ENCODE results near the gene MARCHF6. TPM values are rescaled to one million over a fixed set of nuclear protein-coding genes. Genes with fewer than 3 reads are reported as not detected.
"Not testable (repeated sequence)": the region's sequence is repeated elsewhere in the genome, so short reads cannot be mapped to it uniquely, and the experiment has no call there.

The MARCHF6 gene
- total RNA-seq, 1 donor from 2014 or later = 136 TPM

- H3K4me3 ChIP-seq = no peak overlapping the region
- H3K27me3 ChIP-seq (ENCODE audit: low read depth) = no peaks in the 10 kb centered on the region
- H3K9me3 ChIP-seq = no peaks in the 10 kb centered on the region
- no peak overlapping the region for H3K27ac ChIP-seq
- intact Hi-C loops (cut with DNase I) = no loop called here
- no peak for TF ChIP-seq CTCF (IDR thresholded peaks at IDR 0.05)
- ATAC-seq = no peak
- peaks cover 5% of the 10 kb centered on the region for H3K4me1 ChIP-seq
- H3K36me3 ChIP-seq = peaks cover 58% of the 10 kb centered on the region
- no peak for DNase-seq
Observed at GRCh38 chr5:10381803-10382202, 28.3 kb downstream of the MARCHF6 start.

GRCh38 chr5:10384483-10384882, 31.0 kb downstream of the MARCHF6 start:
- Histone ChIP-seq H3K27ac (no peak overlapping the region), H3K27me3 (ENCODE audit: low read depth) (no peaks in the 10 kb centered on the region), H3K4me3 (no peak overlapping the region), H3K36me3 (peaks cover 67% of the 10 kb centered on the region), H3K9me3 (no peaks in the 10 kb centered on the region), H3K4me1 (no peaks in the 10 kb centered on the region)
- TF ChIP-seq CTCF (IDR thresholded peaks at IDR 0.05) = no peak
- ATAC-seq (no peak), DNase-seq (no peak)
- intact Hi-C loops (cut with DNase I) = no loop called here

GRCh38 chr5:10387690-10388089, 34.2 kb downstream of the MARCHF6 start:
- no peak for DNase-seq
- Histone ChIP-seq H3K4me3 (no peak overlapping the region), H3K27ac (no peak overlapping the region), H3K9me3 (no peaks in the 10 kb centered on the region), H3K36me3 (peaks cover 80% of the 10 kb centered on the region), H3K4me1 (no peaks in the 10 kb centered on the region), H3K27me3 (ENCODE audit: low read depth) (no peaks in the 10 kb centered on the region)
- intact Hi-C loops (cut with DNase I) = no loop called here
- no peak for ATAC-seq
- no peak for TF ChIP-seq CTCF (IDR thresholded peaks at IDR 0.05)

- Histone ChIP-seq H3K4me1 (no peaks in the 10 kb centered on the region), H3K4me3 (no peak overlapping the region), H3K27me3 (ENCODE audit: low read depth) (no peaks in the 10 kb centered on the region), H3K36me3 (peaks cover 95% of the 10 kb centered on the region), H3K27ac (no peak overlapping the region), H3K9me3 (no peaks in the 10 kb centered on the region)
- no peak for ATAC-seq
- TF ChIP-seq CTCF (IDR thresholded peaks at IDR 0.05) = no peak
- intact Hi-C loops (cut with DNase I) = no loop called here
- no peak for DNase-seq
Observed at GRCh38 chr5:10391130-10391529, 37.6 kb downstream of the MARCHF6 start.

GRCh38 chr5:10392567-10393328, 39.3 kb downstream of the MARCHF6 start:
- H3K27ac ChIP-seq; intact Hi-C loops (cut with DNase I); H3K9me3 ChIP-seq; H3K4me3 ChIP-seq; ATAC-seq; DNase-seq; H3K27me3 ChIP-seq (ENCODE audit: low read depth); H3K4me1 ChIP-seq: not testable (repeated sequence)
- H3K36me3 ChIP-seq = peaks cover 96% of the 10 kb centered on the region

- no peak for ATAC-seq
Observed at GRCh38 chr5:10393491-10393890, 40.0 kb downstream of the MARCHF6 start.

More at GRCh38 chr5:10393491-10393890, 40.0 kb downstream of the MARCHF6 start:
- Histone ChIP-seq H3K27me3 (ENCODE audit: low read depth) (no peaks in the 10 kb centered on the region), H3K27ac (no peak overlapping the region), H3K9me3 (no peaks in the 10 kb centered on the region), H3K4me1 (no peaks in the 10 kb centered on the region), H3K36me3 (peaks cover 95% of the 10 kb centered on the region), H3K4me3 (no peak overlapping the region)
- intact Hi-C loops (cut with DNase I) = no loop called here
- DNase-seq = no peak
- no peak for TF ChIP-seq CTCF (IDR thresholded peaks at IDR 0.05)

Data from lower lobe of right lung (tissue), 2 donors.